ENCODE measurements around the gene HIVEP2.
A peak's percentile ranks its signal among the peaks of the same experiment; 100 is the strongest.
"Not testable (repeated sequence)": the region's sequence is repeated elsewhere in the genome, so short reads cannot be mapped to it uniquely, and the experiment has no call there.

The HIVEP2 gene, protein sequence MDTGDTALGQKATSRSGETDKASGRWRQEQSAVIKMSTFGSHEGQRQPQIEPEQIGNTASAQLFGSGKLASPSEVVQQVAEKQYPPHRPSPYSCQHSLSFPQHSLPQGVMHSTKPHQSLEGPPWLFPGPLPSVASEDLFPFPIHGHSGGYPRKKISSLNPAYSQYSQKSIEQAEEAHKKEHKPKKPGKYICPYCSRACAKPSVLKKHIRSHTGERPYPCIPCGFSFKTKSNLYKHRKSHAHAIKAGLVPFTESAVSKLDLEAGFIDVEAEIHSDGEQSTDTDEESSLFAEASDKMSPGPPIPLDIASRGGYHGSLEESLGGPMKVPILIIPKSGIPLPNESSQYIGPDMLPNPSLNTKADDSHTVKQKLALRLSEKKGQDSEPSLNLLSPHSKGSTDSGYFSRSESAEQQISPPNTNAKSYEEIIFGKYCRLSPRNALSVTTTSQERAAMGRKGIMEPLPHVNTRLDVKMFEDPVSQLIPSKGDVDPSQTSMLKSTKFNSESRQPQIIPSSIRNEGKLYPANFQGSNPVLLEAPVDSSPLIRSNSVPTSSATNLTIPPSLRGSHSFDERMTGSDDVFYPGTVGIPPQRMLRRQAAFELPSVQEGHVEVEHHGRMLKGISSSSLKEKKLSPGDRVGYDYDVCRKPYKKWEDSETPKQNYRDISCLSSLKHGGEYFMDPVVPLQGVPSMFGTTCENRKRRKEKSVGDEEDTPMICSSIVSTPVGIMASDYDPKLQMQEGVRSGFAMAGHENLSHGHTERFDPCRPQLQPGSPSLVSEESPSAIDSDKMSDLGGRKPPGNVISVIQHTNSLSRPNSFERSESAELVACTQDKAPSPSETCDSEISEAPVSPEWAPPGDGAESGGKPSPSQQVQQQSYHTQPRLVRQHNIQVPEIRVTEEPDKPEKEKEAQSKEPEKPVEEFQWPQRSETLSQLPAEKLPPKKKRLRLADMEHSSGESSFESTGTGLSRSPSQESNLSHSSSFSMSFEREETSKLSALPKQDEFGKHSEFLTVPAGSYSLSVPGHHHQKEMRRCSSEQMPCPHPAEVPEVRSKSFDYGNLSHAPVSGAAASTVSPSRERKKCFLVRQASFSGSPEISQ (N-terminal part only)

DNA sequence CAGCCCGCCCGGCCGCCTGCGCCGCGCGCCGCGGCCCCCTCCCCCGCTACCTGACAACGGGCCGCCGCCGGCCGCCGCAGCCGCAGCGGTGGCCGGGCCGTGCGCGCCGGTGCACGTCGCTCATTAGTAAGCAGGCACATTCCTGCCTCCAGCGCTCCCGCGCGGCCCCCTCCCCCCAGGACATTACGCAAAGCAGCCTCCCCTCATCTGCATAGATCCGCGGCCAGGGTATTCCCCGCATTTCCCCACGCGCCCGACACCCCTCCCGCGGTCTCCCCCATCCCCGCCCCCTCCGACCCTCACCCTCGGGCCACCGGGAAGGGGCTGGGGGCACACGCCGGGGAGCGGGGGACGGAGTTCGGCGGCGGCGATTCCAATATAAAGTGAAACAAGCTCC, at the start of gene HIVEP2:
TSS of gene HIVEP2 (minus strand) at position 128 of the 397 bp plus-strand sequence. CDS start 170,438 bp downstream, outside the sequence.
- H3K36me3 ChIP-seq (ENCODE audit: insufficient read depth, low read length), result no peaks in the 10 kb centered on the region
- H3K4me3 ChIP-seq (ENCODE audit: low read depth in 1 of 2, low read length in 2 of 2), result peak within 1 kb of the TSS; percentile 82 to 95
- no peaks in the 10 kb centered on the region for H3K9me3 ChIP-seq (ENCODE audit: low read length)
- H3K4me1 ChIP-seq (ENCODE audit: insufficient read depth, low read length), result peaks cover 18% of the 10 kb centered on the region
- H3K27me3 ChIP-seq (ENCODE audit: control insufficient read depth in 1 of 2, insufficient read depth in 2 of 2, low read length in 2 of 2), result no peaks in the 10 kb centered on the region
- H3K9ac ChIP-seq (ENCODE audit: low read length), result peak within 1 kb of the TSS; percentile 80
- H3K27ac ChIP-seq (ENCODE audit: low read depth, low read length), result peak within 1 kb of the TSS; percentile 100

DNA sequence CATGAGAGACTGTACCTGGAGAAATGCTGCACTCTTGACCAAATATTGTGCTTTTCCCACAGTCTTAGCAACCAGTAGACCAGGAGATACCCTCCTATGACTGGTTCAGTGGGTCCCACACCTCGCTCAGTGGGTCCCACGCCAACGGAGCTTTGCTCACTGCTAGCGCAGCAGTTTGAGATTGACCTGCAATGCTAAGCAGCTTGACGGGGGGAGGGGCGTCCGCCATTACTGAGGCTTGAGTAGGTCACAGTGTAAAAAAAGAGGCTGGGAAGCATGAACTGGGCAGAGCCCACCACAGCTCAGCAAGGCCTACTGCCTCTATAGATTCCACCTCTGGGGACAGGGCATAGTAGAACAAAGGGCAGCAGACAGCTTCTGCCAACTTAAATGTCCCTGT, 49.0 kb upstream of the HIVEP2 start:
- no peak overlapping the region for H3K4me3 ChIP-seq (ENCODE audit: low read depth in 1 of 2, low read length in 2 of 2)
- no peaks in the 10 kb centered on the region for H3K36me3 ChIP-seq (ENCODE audit: insufficient read depth, low read length)
- no peaks in the 10 kb centered on the region for H3K27me3 ChIP-seq (ENCODE audit: control insufficient read depth in 1 of 2, insufficient read depth in 2 of 2, low read length in 2 of 2)

DNA sequence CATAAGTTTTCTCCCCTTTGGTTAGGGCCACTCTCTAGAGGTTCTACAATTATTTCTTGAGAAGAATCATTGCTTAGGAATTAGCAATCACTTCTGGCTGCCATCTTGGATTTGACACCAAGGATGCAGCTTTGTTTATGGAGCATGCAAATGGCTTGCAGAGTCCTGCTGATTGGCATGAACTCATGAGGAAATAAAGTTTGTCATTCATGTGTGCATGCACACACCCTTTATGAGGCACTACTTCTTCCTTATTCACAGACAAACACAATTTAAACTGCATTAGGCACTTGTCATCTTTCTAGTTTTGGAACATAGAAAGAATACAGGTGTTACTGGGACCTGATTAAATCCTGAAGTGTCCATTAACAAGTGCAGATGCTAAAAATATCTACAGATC, 42.5 kb upstream of the HIVEP2 start:
- Histone ChIP-seq H3K27ac (ENCODE audit: low read depth, low read length) (no peak overlapping the region), H3K27me3 (ENCODE audit: control insufficient read depth in 1 of 2, insufficient read depth in 2 of 2, low read length in 2 of 2) (no peaks in the 10 kb centered on the region), H3K9me3 (ENCODE audit: low read length) (no peaks in the 10 kb centered on the region), H3K4me1 (ENCODE audit: insufficient read depth, low read length) (no peaks in the 10 kb centered on the region), H3K9ac (ENCODE audit: low read length) (no peak overlapping the region), H3K36me3 (ENCODE audit: insufficient read depth, low read length) (no peaks in the 10 kb centered on the region), H3K4me3 (ENCODE audit: low read depth in 1 of 2, low read length in 2 of 2) (no peak overlapping the region)

More for the DNA sequence above, 49.0 kb upstream of the HIVEP2 start:
- H3K27ac ChIP-seq (ENCODE audit: low read depth, low read length), result no peak overlapping the region
- H3K4me1 ChIP-seq (ENCODE audit: insufficient read depth, low read length), result no peaks in the 10 kb centered on the region
- H3K9me3 ChIP-seq (ENCODE audit: low read length), result no peaks in the 10 kb centered on the region
- H3K9ac ChIP-seq (ENCODE audit: low read length), result no peak overlapping the region

DNA sequence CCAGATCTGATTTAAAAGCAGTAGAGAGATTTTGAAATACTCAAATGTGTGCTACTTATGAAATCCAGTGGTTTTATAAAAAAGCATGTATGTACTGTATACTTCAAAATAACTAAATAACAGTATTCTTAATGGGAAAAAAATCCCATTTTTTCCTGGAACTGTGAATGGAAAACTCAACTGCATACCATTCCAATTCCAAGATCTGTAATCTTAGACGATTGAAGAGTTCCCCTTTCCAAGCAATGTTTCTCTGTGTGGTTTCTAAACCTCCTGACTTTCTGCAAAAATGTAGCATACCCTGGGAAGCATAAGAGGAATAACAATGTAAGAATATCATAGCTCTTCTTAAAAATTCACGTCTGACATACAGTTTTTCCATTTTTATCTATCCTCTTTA, 40.3 kb upstream of the HIVEP2 start:
- Histone ChIP-seq H3K36me3 (ENCODE audit: insufficient read depth, low read length) (no peaks in the 10 kb centered on the region), H3K27ac (ENCODE audit: low read depth, low read length) (no peak overlapping the region), H3K4me1 (ENCODE audit: insufficient read depth, low read length) (no peaks in the 10 kb centered on the region), H3K9ac (ENCODE audit: low read length) (no peak overlapping the region), H3K4me3 (ENCODE audit: low read depth in 1 of 2, low read length in 2 of 2) (no peak overlapping the region), H3K27me3 (ENCODE audit: control insufficient read depth in 1 of 2, insufficient read depth in 2 of 2, low read length in 2 of 2) (no peaks in the 10 kb centered on the region), H3K9me3 (ENCODE audit: low read length) (no peaks in the 10 kb centered on the region)

DNA sequence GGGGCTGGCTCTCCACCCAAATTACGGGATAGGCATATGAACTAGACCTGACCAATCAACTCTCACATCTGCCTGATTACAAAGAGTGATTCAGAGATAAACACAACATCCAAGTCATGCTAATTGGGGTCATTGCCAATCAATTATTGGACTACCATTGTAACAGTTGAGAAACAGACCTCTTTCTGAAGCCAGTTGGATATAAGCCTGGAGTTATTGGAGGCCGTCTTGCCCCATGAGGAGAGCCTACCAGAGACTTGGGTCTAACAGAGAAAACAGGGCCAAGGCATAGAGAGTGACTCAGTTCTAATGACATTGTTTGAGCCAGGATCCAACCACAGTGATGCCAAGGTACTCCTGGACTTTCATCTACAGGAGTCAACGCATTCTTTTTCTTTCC, 39.4 kb upstream of the HIVEP2 start:
- no peak overlapping the region for H3K27ac ChIP-seq (ENCODE audit: low read depth, low read length)
- H3K9ac ChIP-seq (ENCODE audit: low read length), result no peak overlapping the region
- no peaks in the 10 kb centered on the region for H3K9me3 ChIP-seq (ENCODE audit: low read length)
- no peak overlapping the region for H3K4me3 ChIP-seq (ENCODE audit: low read depth in 1 of 2, low read length in 2 of 2)
- H3K36me3 ChIP-seq (ENCODE audit: insufficient read depth, low read length), result no peaks in the 10 kb centered on the region
- no peaks in the 10 kb centered on the region for H3K4me1 ChIP-seq (ENCODE audit: insufficient read depth, low read length)
- H3K27me3 ChIP-seq (ENCODE audit: control insufficient read depth in 1 of 2, insufficient read depth in 2 of 2, low read length in 2 of 2), result no peaks in the 10 kb centered on the region

DNA sequence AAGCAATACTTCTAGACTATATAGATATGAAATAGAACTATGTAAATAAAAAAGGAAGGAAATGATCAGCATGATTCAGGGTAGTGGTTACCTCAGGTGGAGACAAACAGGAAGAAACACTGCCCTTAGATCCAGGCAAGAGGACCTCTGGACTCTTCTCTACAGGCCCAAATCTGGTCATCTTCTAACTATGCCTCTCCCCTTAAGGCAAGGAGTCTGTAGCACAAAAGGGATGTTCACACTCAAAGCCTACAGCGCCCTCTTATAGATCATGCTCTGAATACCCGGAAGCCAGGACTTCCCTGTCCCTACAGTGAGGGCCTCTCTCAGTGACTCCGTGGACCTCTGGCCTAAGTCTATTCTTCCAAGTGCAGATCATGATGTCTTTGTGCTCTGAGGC, 30.4 kb upstream of the HIVEP2 start:
- H3K9ac ChIP-seq (ENCODE audit: low read length), result no peak overlapping the region
- H3K4me3 ChIP-seq (ENCODE audit: low read depth in 1 of 2, low read length in 2 of 2), result no peak overlapping the region
- no peaks in the 10 kb centered on the region for H3K36me3 ChIP-seq (ENCODE audit: insufficient read depth, low read length)
- H3K27ac ChIP-seq (ENCODE audit: low read depth, low read length), result no peak overlapping the region
- H3K4me1 ChIP-seq (ENCODE audit: insufficient read depth, low read length), result no peaks in the 10 kb centered on the region
- no peaks in the 10 kb centered on the region for H3K27me3 ChIP-seq (ENCODE audit: control insufficient read depth in 1 of 2, insufficient read depth in 2 of 2, low read length in 2 of 2)
- H3K9me3 ChIP-seq (ENCODE audit: low read length), result no peaks in the 10 kb centered on the region

DNA sequence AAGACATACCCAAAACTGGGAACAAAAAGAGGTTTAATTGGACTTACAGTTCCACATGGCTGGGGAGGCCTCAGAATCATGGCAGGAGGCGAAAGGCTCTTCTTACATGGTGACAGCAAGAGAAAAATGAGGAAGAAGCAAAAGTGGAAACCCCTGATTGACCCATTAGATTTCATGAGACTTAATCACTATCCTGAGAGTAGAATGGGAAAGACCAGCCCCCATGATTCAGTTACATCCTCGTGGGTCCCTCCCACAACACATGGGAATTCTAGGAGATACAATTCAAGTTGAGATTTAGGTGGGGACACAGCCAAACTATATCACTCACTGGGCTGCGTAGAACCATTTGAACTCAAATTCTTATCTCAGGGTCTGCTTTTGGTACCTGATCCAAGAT, 26.0 kb upstream of the HIVEP2 start:
- not testable (repeated sequence) for H3K9me3 ChIP-seq (ENCODE audit: low read length); H3K4me3 ChIP-seq (ENCODE audit: low read depth in 1 of 2, low read length in 2 of 2); H3K36me3 ChIP-seq (ENCODE audit: insufficient read depth, low read length); H3K4me1 ChIP-seq (ENCODE audit: insufficient read depth, low read length); H3K27me3 ChIP-seq (ENCODE audit: control insufficient read depth in 1 of 2, insufficient read depth in 2 of 2, low read length in 2 of 2); H3K27ac ChIP-seq (ENCODE audit: low read depth, low read length); H3K9ac ChIP-seq (ENCODE audit: low read length)

DNA sequence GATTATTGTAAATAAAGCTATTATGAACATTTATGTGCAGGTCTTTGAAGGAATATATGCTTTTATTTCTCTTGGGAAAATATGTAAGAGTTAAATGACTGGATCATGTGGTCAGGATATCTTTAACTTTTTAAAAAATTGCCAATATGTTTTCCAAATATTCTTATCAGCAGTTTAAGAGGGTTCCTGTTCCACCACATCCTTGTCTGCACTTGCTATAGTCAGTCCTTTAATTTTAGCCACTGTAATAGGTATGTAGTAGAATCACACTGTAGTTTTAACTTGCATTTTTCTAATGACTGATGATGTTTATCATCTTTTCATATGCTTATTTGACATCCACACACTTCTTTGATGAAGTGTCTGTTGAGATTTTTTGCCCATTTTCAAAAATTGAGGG, 23.6 kb upstream of the HIVEP2 start:
- Histone ChIP-seq H3K4me1 (ENCODE audit: insufficient read depth, low read length) (no peaks in the 10 kb centered on the region), H3K4me3 (ENCODE audit: low read depth in 1 of 2, low read length in 2 of 2) (no peak overlapping the region), H3K36me3 (ENCODE audit: insufficient read depth, low read length) (no peaks in the 10 kb centered on the region), H3K9me3 (ENCODE audit: low read length) (no peaks in the 10 kb centered on the region), H3K27ac (ENCODE audit: low read depth, low read length) (no peak overlapping the region), H3K27me3 (ENCODE audit: control insufficient read depth in 1 of 2, insufficient read depth in 2 of 2, low read length in 2 of 2) (no peaks in the 10 kb centered on the region), H3K9ac (ENCODE audit: low read length) (no peak overlapping the region)

DNA sequence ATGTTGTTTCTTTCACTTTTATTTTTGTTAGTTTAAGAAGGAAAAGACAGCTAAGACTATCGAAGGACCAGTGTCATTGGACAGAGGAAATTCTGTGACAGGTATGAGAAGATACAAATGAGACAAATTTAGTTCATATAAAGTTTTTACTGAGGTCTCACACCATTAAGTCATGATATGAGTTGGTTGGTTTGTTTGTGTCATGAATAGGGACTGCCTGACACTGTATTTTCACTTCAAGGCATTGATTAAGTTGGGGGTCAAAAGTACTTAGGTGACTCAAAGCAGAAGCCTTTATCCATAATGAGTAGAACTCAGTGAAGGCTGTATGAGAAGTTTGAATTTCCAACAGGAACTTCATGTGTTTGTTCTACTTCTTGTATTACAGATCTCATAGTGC, 21.3 kb upstream of the HIVEP2 start:
- H3K27ac ChIP-seq (ENCODE audit: low read depth, low read length), result no peak overlapping the region
- no peaks in the 10 kb centered on the region for H3K4me1 ChIP-seq (ENCODE audit: insufficient read depth, low read length)
- no peak overlapping the region for H3K4me3 ChIP-seq (ENCODE audit: low read depth in 1 of 2, low read length in 2 of 2)
- no peak overlapping the region for H3K9ac ChIP-seq (ENCODE audit: low read length)
- H3K36me3 ChIP-seq (ENCODE audit: insufficient read depth, low read length), result no peaks in the 10 kb centered on the region
- no peaks in the 10 kb centered on the region for H3K27me3 ChIP-seq (ENCODE audit: control insufficient read depth in 1 of 2, insufficient read depth in 2 of 2, low read length in 2 of 2)
- H3K9me3 ChIP-seq (ENCODE audit: low read length), result no peaks in the 10 kb centered on the region

DNA sequence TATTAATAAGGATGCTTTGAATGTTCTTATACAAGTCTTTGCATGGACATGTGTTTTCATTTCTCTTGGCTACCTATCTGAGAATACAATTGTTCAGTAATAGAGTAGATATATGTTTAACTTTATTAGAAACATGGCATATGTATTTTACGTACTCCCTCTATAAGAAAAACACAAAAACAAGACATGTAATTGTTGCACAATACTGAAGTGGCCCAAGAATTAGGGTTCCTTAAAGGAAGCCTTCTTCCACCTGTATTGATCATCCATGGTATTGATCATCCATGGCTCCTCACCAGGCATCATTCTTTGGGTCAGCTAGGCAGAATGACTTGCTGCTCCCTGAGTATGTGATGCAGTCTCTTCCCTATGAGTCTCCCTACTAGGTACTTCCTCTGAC, 20.2 kb upstream of the HIVEP2 start:
- Histone ChIP-seq H3K9ac (ENCODE audit: low read length) (no peak overlapping the region), H3K27me3 (ENCODE audit: control insufficient read depth in 1 of 2, insufficient read depth in 2 of 2, low read length in 2 of 2) (no peaks in the 10 kb centered on the region), H3K4me3 (ENCODE audit: low read depth in 1 of 2, low read length in 2 of 2) (no peak overlapping the region), H3K36me3 (ENCODE audit: insufficient read depth, low read length) (no peaks in the 10 kb centered on the region), H3K27ac (ENCODE audit: low read depth, low read length) (no peak overlapping the region), H3K4me1 (ENCODE audit: insufficient read depth, low read length) (no peaks in the 10 kb centered on the region), H3K9me3 (ENCODE audit: low read length) (no peaks in the 10 kb centered on the region)

DNA sequence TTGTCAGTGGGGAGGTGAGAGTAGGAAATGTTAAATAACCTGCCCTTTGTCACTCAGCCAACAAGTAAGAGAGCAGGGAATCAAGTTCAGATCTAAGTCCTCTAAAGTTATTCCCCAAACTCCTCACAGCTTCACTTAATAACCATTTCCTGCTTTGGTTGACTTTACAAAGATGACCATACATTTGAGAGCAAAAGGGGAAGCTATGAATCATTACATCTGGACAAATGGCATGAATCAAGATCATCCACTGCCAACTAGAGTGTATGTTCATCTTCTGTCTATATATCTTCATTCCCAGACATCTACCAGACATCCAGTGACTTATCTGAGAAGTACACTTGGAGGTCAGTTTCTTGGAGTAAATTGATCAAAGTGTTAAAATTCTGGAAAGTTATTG, 15.1 kb upstream of the HIVEP2 start:
- no peaks in the 10 kb centered on the region for H3K36me3 ChIP-seq (ENCODE audit: insufficient read depth, low read length)
- no peak overlapping the region for H3K4me3 ChIP-seq (ENCODE audit: low read depth in 1 of 2, low read length in 2 of 2)
- H3K9ac ChIP-seq (ENCODE audit: low read length), result no peak overlapping the region
- no peak overlapping the region for H3K27ac ChIP-seq (ENCODE audit: low read depth, low read length)
- no peaks in the 10 kb centered on the region for H3K4me1 ChIP-seq (ENCODE audit: insufficient read depth, low read length)
- no peaks in the 10 kb centered on the region for H3K9me3 ChIP-seq (ENCODE audit: low read length)
- no peaks in the 10 kb centered on the region for H3K27me3 ChIP-seq (ENCODE audit: control insufficient read depth in 1 of 2, insufficient read depth in 2 of 2, low read length in 2 of 2)

Measured in muscle layer of colon (tissue), 2 donors.